HG02610 (cell line): Measurements from ENCODE around the gene ARHGEF16.

Experiments
- ATAC-seq: cut with Tn5 transposase; IDR thresholded peaks from one replicate; pipeline ENCODE4 v1.9.1; 2021; ENCODE audit warnings: mild to moderate bottlenecking, moderate library complexity; ENCODE audit not compliant: unreplicated experiment

Gene ARHGEF16

GRCh38 chr1:3455670-3456448 lies 1.4 kb downstream of the ARHGEF16 start:
- ATAC-seq, result no peak

DNA sequence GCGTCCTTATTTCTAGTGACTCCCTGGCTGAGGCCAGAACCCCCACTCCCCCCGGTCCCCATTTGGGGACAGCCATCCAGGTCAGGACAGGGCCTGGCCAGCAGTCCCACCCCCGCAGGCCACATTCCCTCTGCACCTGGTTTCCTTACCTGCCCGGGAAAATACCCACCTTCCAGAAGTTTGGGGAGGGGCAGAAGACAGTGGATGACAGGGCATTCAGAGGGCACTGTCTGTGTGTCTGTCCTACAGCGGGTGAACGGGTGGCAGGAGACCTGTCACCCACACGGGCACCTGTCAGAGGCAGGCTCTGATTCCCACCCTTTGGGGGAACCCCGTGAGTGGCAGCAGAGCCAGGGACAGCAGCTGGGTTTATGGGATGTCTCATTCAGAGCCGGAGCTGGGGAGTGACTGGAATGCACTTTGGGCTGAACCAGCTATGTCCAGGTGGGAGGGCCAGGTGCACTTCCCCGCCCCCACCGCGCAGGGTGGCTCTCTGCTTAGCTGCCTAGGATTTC lies 2.0 kb downstream of the ARHGEF16 start:
- no peak for ATAC-seq

GRCh38 chr1:3456964-3457909 lies 2.8 kb downstream of the ARHGEF16 start:
- ATAC-seq, result no peak

- ATAC-seq, result no peak
Measured at GRCh38 chr1:3457910-3458883, 3.7 kb downstream of the ARHGEF16 start.

GRCh38 chr1:3459051-3459908 lies 4.8 kb downstream of the ARHGEF16 start:
- ATAC-seq, result no peak

DNA sequence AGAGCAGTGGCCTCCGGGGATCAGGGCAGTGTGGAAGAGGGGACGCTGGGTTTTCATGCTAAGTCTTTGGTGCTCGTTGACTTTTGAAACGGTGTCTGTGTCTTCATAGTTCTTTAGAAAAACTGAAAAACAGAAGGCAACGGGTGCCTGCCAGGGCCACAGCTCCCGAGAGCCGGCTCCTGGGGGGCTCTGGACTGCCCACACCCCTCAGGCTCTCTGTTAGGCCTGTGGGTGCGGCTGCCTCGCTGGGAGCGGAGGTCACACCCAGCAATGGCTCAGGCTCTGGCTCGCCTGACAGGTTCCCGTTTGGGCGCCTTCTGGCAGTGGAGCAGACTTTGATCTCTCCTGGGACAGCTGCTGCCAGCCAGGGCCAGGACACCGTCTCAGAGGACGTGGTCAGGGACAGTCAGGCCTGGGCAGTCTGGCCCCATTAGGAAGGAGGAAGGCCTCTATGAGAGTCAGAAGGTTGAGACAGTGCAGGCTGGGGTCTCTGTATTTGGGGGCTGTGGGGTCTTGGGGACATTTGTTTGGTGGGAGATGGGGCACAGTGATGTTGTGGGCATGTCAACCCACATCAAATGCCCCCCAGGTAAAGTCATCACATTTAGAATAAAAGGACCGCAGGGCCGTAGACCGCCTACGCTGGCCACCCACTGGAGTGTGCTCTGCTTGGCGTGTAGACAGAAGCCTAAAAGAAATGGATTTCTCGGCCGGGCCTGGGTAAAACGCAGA lies 5.6 kb downstream of the ARHGEF16 start:
- no peak for ATAC-seq

DNA sequence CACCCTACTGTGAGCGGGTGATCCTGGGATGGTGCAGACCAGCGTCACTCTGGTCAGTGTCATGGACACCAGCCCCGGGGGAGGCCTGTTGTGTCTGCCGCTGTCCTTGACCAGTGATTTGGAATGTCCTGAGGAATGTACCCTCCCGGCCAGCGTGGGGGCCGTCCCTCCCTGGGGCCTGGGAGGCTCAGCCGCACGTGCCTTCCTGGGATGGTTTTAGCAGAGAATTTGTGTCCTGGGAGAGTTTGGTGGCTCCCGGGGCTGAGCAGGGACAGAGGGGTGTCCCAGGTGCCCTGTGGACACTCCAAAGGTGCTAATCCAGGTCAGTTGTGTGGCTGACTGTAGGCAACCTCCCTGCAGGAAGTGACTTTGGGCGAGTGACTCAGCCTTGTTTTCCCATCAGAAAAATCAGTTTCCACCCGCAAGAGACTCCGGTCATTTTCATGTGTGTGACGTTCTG lies 6.2 kb downstream of the ARHGEF16 start:
- ATAC-seq, result no peak

GRCh38 chr1:3461238-3461933 lies 6.9 kb downstream of the ARHGEF16 start:
- no peak for ATAC-seq

DNA sequence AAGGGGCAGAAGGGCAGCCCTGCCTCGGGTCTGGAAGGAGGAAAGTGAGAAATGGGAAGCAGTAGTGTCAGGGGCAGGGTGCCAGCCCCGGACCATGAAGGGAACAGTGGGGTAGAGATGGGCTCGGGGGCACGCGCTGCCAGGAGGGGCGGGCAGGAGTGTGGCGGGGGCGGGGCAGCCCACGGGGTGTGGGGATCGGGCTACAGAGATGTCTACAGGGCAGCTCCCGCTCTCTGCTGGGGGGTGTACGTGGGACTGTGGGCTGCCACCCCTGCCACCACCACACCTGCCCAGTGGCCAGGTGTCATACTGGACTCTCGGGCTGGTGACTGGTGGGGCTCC lies 7.4 kb downstream of the ARHGEF16 start:
- no peak for ATAC-seq

DNA sequence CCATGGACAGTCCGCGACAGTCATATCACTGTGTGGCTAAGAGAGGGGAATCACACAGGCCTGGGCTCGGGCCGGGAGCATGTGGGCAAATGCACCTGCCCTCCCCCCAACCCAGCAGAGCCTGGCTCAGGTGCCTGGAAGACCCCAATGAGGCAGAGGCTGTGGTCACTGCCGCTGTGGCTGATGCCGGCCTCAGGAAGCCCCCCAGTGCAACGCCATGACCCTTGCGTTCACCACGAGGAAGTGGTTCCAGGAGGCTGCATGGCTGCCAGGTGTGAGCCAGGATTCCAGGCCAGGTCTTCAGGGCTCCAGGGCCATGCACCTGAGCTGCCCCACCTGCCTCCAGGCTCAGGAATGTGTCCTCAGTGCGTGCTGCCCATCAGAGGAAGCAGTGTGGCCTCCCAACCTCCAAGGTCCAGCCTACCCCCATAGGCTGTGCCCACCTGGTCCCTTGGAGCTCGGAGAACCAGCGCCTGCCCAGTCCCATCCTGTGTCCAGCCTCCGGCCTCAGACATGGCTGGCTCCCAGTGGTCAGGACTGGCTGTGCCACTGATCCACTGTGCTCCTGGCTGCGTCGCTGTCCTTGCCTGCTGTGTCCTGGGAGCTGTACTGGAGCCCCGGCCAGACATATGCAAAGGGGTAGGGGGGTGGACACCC lies 8.0 kb downstream of the ARHGEF16 start:
- ATAC-seq, result no peak

- no peak for ATAC-seq
Measured at GRCh38 chr1:3463013-3463385, 8.5 kb downstream of the ARHGEF16 start.

DNA sequence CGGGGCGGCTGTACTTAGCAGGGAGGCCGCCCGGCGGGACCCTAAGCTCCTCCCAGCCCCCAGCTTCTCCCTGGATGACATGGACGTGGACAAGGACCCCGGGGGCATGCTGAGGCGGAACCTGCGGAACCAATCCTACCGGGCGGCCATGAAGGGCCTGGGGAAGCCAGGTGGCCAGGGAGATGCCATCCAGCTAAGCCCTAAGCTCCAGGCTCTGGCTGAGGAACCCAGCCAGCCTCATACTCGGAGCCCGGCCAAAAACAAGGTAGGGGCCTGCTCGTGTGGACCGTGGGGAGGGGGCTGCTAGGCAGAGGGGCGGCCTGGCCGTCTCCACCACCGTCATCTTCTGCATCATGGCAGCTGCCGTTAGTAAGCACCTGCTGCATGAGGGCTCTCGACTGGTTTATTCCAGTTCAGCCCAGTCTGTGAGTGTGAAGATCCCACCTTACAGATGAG lies 9.0 kb downstream of the ARHGEF16 start:
- no peak for ATAC-seq

GRCh38 chr1:3463891-3464648 lies 9.6 kb downstream of the ARHGEF16 start:
- no peak for ATAC-seq

DNA sequence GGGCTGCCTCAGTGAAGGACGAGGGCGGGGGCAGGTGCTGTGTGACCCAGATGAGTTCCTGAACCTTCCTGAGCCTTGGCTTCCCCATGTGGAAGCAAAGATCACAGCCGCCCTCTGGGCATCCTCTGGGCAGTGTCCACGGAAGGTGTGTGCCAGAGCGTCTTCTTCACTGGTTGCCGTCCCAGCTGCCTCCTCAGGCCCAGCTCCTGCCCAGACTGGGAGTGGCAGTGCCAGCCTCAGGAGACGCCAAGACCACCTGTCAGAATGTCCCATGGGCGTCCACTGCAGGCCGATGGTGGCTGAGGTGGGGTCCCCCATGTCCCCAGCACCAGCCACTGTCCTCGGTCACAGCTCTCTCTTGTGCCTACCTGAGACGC lies 10.2 kb downstream of the ARHGEF16 start:
- ATAC-seq, result no peak

GRCh38 chr1:3465091-3465934 lies 10.8 kb downstream of the ARHGEF16 start:
- no peak for ATAC-seq

DNA sequence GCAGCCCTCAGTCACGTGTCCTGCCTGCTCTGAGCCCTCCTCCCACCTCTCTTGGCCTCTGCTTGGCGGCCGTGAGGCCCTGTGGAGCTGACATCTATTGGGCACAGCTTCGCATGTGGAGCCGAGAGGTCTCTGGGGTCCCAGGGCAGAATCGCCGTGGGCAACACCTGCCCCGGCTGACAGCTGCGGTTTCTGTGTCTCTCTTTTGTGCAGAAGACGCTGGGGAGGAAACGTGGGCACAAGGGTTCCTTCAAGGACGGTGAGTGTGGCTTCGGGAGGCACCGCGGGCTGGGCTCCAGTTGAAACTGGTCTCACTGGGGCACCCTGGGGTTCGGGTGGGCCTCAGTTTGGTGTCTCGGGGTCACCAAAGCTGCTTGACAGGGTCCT lies 11.5 kb downstream of the ARHGEF16 start:
- ATAC-seq, result no peak
